ENCODE results near the gene ANK3. TPM values are rescaled to one million over a fixed set of nuclear protein-coding genes. Genes with fewer than 3 reads are reported as not detected.
A peak's percentile ranks its signal among the peaks of the same experiment; 100 is the strongest.

ANK3 gene
- polyA plus RNA-seq, 1 donor from 2014 or later = 114 TPM

GRCh38 chr10:60390224-60390626, 550 bp upstream of the ANK3 start:
- no peaks in the 10 kb centered on the region for H3K9me2 ChIP-seq (ENCODE audit: insufficient read depth, low read length)
- peak overlapping the region; percentile 76 for H3K4me2 ChIP-seq (ENCODE audit: low read length)
- H3K4me3 ChIP-seq (ENCODE audit: low read length) = peak overlapping the region; percentile 61
- no peaks in the 10 kb centered on the region for H3K27me3 ChIP-seq (ENCODE audit: insufficient read depth, low read depth, low read length)
- H3K36me3 ChIP-seq (ENCODE audit: insufficient read depth, low read length) = no peaks in the 10 kb centered on the region
- H3K27ac ChIP-seq (ENCODE audit: low read length) = peak overlapping the region; percentile 83
- no peak overlapping the region for H2AFZ ChIP-seq (ENCODE audit: low read depth, low read length)
- H3F3A ChIP-seq (ENCODE audit: insufficient read depth, low read length, poor library complexity, severe bottlenecking) = peaks cover 8% of the 10 kb centered on the region
- no peaks in the 10 kb centered on the region for H3K9me3 ChIP-seq (ENCODE audit: low read length)
- H4K20me1 ChIP-seq (ENCODE audit: insufficient read depth) = no peaks in the 10 kb centered on the region
- peak overlapping the region; percentile 47 for H3K9ac ChIP-seq (ENCODE audit: low read length)
- H3K79me2 ChIP-seq (replicated peaks; ENCODE audit: insufficient read depth, low read length) = peaks cover 29% of the 10 kb centered on the region
- TF ChIP-seq EP300 (conservative IDR thresholded peaks at IDR 0.05; ENCODE audit: poor library complexity, severe bottlenecking) = no peak
- no peak for TF ChIP-seq TAF1 (IDR thresholded peaks at IDR 0.05; ENCODE audit: low read depth)
- TF ChIP-seq POLR2AphosphoS5 (IDR thresholded peaks at IDR 0.05) = peak; percentile 19

- Histone ChIP-seq H3K9me2 (ENCODE audit: insufficient read depth, low read length) (no peaks in the 10 kb centered on the region), H3K9ac (ENCODE audit: low read length) (peak overlapping the region; percentile 47), H3K4me3 (ENCODE audit: low read length) (peak overlapping the region; percentile 61), H3K36me3 (ENCODE audit: insufficient read depth, low read length) (no peaks in the 10 kb centered on the region), H3K27ac (ENCODE audit: low read length) (peak overlapping the region; percentile 83), H3K9me3 (ENCODE audit: low read length) (no peaks in the 10 kb centered on the region), H3F3A (ENCODE audit: insufficient read depth, low read length, poor library complexity, severe bottlenecking) (peaks cover 8% of the 10 kb centered on the region), H3K79me2 (replicated peaks; ENCODE audit: insufficient read depth, low read length) (peaks cover 36% of the 10 kb centered on the region), H4K20me1 (ENCODE audit: insufficient read depth) (no peaks in the 10 kb centered on the region), H3K27me3 (ENCODE audit: insufficient read depth, low read depth, low read length) (no peaks in the 10 kb centered on the region), H2AFZ (ENCODE audit: low read depth, low read length) (no peak overlapping the region), H3K4me2 (ENCODE audit: low read length) (peak overlapping the region; percentile 76)
- TF ChIP-seq, protein P1, sequence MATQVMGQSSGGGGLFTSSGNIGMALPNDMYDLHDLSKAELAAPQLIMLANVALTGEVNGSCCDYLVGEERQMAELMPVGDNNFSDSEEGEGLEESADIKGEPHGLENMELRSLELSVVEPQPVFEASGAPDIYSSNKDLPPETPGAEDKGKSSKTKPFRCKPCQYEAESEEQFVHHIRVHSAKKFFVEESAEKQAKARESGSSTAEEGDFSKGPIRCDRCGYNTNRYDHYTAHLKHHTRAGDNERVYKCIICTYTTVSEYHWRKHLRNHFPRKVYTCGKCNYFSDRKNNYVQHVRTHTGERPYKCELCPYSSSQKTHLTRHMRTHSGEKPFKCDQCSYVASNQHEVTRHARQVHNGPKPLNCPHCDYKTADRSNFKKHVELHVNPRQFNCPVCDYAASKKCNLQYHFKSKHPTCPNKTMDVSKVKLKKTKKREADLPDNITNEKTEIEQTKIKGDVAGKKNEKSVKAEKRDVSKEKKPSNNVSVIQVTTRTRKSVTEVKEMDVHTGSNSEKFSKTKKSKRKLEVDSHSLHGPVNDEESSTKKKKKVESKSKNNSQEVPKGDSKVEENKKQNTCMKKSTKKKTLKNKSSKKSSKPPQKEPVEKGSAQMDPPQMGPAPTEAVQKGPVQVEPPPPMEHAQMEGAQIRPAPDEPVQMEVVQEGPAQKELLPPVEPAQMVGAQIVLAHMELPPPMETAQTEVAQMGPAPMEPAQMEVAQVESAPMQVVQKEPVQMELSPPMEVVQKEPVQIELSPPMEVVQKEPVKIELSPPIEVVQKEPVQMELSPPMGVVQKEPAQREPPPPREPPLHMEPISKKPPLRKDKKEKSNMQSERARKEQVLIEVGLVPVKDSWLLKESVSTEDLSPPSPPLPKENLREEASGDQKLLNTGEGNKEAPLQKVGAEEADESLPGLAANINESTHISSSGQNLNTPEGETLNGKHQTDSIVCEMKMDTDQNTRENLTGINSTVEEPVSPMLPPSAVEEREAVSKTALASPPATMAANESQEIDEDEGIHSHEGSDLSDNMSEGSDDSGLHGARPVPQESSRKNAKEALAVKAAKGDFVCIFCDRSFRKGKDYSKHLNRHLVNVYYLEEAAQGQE (IDR thresholded peaks at IDR 0.05; ENCODE audit: borderline replicate concordance) = peak; percentile 51
- TF ChIP-seq POLR2AphosphoS5 (IDR thresholded peaks at IDR 0.05) = peak; percentile 16
- TF ChIP-seq EP300 (conservative IDR thresholded peaks at IDR 0.05; ENCODE audit: poor library complexity, severe bottlenecking) = no peak
Observed at GRCh38 chr10:60388709-60389301, 870 bp downstream of the ANK3 start.

DNA sequence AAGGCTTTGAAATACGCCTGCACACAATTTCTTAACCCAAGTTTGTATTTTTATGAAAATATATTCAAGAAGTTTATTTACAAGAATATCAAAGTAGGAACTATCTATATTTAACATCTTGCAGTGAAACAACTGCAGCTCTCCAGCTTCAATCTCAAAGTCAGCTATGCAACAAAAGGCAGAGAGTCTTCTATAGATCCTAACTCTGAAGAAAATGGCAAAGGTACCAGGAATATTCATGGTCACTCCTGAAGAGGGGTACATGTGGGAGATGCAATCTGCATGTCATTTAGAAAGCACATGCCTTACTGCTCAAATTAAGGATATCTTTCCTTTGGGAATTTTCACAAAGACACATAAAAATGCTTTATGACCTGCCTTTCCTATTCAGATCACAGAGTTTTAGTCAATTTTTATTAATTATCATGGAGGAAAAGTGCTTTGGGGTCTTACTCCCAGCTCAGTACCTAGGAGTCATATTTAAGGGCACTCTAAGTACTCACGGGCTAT, 1.5 kb downstream of the ANK3 start:
- H3F3A ChIP-seq (ENCODE audit: insufficient read depth, low read length, poor library complexity, severe bottlenecking) = peaks cover 8% of the 10 kb centered on the region
- no peaks in the 10 kb centered on the region for H4K20me1 ChIP-seq (ENCODE audit: insufficient read depth)
- H3K27ac ChIP-seq (ENCODE audit: low read length) = peak overlapping the region; percentile 83
- H3K9ac ChIP-seq (ENCODE audit: low read length) = peak overlapping the region; percentile 47
- peaks cover 37% of the 10 kb centered on the region for H3K79me2 ChIP-seq (replicated peaks; ENCODE audit: insufficient read depth, low read length)
- no peak for TF ChIP-seq EP300 (conservative IDR thresholded peaks at IDR 0.05; ENCODE audit: poor library complexity, severe bottlenecking)
- TF ChIP-seq, protein P1 (IDR thresholded peaks at IDR 0.05; ENCODE audit: borderline replicate concordance) = no peak
- TF ChIP-seq MXI1 (conservative IDR thresholded peaks at IDR 0.05; ENCODE audit: poor library complexity, severe bottlenecking) = no peak
- no peak for TF ChIP-seq EZH2 (IDR thresholded peaks at IDR 0.05; ENCODE audit: borderline replicate concordance, insufficient read depth, low read length, poor library complexity, severe bottlenecking)
- TF ChIP-seq RAD21 (conservative IDR thresholded peaks at IDR 0.05) = no peak
- TF ChIP-seq SMC3 (conservative IDR thresholded peaks at IDR 0.05; ENCODE audit: poor library complexity) = no peak
- no peak for TF ChIP-seq TAF1 (IDR thresholded peaks at IDR 0.05; ENCODE audit: low read depth)
- TF ChIP-seq, protein P2, sequence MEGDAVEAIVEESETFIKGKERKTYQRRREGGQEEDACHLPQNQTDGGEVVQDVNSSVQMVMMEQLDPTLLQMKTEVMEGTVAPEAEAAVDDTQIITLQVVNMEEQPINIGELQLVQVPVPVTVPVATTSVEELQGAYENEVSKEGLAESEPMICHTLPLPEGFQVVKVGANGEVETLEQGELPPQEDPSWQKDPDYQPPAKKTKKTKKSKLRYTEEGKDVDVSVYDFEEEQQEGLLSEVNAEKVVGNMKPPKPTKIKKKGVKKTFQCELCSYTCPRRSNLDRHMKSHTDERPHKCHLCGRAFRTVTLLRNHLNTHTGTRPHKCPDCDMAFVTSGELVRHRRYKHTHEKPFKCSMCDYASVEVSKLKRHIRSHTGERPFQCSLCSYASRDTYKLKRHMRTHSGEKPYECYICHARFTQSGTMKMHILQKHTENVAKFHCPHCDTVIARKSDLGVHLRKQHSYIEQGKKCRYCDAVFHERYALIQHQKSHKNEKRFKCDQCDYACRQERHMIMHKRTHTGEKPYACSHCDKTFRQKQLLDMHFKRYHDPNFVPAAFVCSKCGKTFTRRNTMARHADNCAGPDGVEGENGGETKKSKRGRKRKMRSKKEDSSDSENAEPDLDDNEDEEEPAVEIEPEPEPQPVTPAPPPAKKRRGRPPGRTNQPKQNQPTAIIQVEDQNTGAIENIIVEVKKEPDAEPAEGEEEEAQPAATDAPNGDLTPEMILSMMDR (IDR thresholded peaks at IDR 0.05; ENCODE audit: poor library complexity, severe bottlenecking) = no peak
- TF ChIP-seq POLR2AphosphoS5 (IDR thresholded peaks at IDR 0.05) = no peak
- H2AFZ ChIP-seq (ENCODE audit: low read depth, low read length) = no peak overlapping the region
- no peaks in the 10 kb centered on the region for H3K9me2 ChIP-seq (ENCODE audit: insufficient read depth, low read length)
- H3K9me3 ChIP-seq (ENCODE audit: low read length) = no peaks in the 10 kb centered on the region
- peak overlapping the region; percentile 61 for H3K4me3 ChIP-seq (ENCODE audit: low read length)
- H3K36me3 ChIP-seq (ENCODE audit: insufficient read depth, low read length) = no peaks in the 10 kb centered on the region
- H3K4me2 ChIP-seq (ENCODE audit: low read length) = peak overlapping the region; percentile 76
- no peaks in the 10 kb centered on the region for H3K27me3 ChIP-seq (ENCODE audit: insufficient read depth, low read depth, low read length)
